Loucy (cell line): ENCODE data around the gene TNKS1BP1.

Experiments
- H2AFZ ChIP-seq: fragments of 200-600 bp; sonication (generic); 2 replicates; pipeline ENCODE4 v1.6.0; 2016; ENCODE audit warnings: antibody characterized with exemption, mild to moderate bottlenecking, low read length, moderate library complexity
- H3F3A ChIP-seq: fragments of 200-600 bp; 2 replicates; pipeline ENCODE4 v1.6.0; 2016; ENCODE audit warnings: antibody characterized with exemption, low read depth, mild to moderate bottlenecking
- H3K27me3 ChIP-seq: fragments of 200-600 bp; sonication (generic); 2 replicates; pipeline ENCODE4 v1.6.1; 2014; ENCODE audit warnings: low read length, mild to moderate bottlenecking; ENCODE audit not compliant: insufficient read depth, poor library complexity, severe bottlenecking
- H3K36me3 ChIP-seq: fragments of 200-600 bp; sonication (generic); 2 replicates; pipeline ENCODE4 v1.6.1; 2016; ENCODE audit warnings: low read length; ENCODE audit not compliant: insufficient read depth
- H3K4me1 ChIP-seq: fragments of 200-600 bp; sonication (generic); 2 replicates; pipeline ENCODE4 v1.5.1; 2014; ENCODE audit warnings: low read length, mild to moderate bottlenecking; ENCODE audit not compliant: insufficient read depth, poor library complexity, severe bottlenecking
- H3K4me2 ChIP-seq: fragments of 200-600 bp; sonication (generic); 2 replicates; pipeline ENCODE4 v1.6.0; 2014; ENCODE audit warnings: antibody characterized with exemption, low read length, low read depth, mild to moderate bottlenecking; ENCODE audit not compliant: poor library complexity, severe bottlenecking
- H3K4me3 ChIP-seq: fragments of 200-600 bp; sonication (generic); 2 replicates; pipeline ENCODE4 v1.5.1; 2014; ENCODE audit warnings: low read length, mild to moderate bottlenecking, mixed read lengths; ENCODE audit not compliant: poor library complexity, severe bottlenecking
- H3K79me2 ChIP-seq: fragments of 200-600 bp; sonication (generic); 2 replicates; pipeline ENCODE4 v1.6.1; 2014; ENCODE audit warnings: low read length; ENCODE audit not compliant: insufficient read depth
- H3K9ac ChIP-seq: fragments of 200-600 bp; sonication (generic); 2 replicates; pipeline ENCODE4 v1.6.0; 2014; ENCODE audit warnings: mild to moderate bottlenecking, low read depth, low read length, moderate library complexity; ENCODE audit not compliant: poor library complexity, severe bottlenecking
- H3K9me2 ChIP-seq: fragments of 200-600 bp; sonication (generic); replicated peaks from 2 replicates; pipeline ENCODE4 v1.6.1; 2016; ENCODE audit warnings: low read depth, low read length, mixed read lengths
- H3K9me3 ChIP-seq: fragments of 200-600 bp; sonication (generic); 2 replicates; pipeline ENCODE4 v1.6.1; 2014; ENCODE audit warnings: mild to moderate bottlenecking, antibody characterized with exemption, low read length, low read depth; ENCODE audit not compliant: insufficient read depth
- H4K20me1 ChIP-seq: fragments of 200-600 bp; sonication (generic); 2 replicates; pipeline ENCODE4 v1.6.0; 2014; ENCODE audit warnings: antibody characterized with exemption, low read length, mild to moderate bottlenecking; ENCODE audit not compliant: insufficient read depth, poor library complexity, severe bottlenecking
- CTCF ChIP-seq: fragments of 200-600 bp; sonication (generic); conservative IDR thresholded peaks from 2 replicates; pipeline ENCODE4 v1.5.1; 2014; ENCODE audit warnings: mild to moderate bottlenecking, antibody characterized with exemption, low read length
- EZH2phosphoT487 ChIP-seq: fragments of 200-600 bp; IDR thresholded peaks from 2 replicates; pipeline ENCODE4 v1.6.1; 2018; ENCODE audit warnings: antibody characterized with exemption, mild to moderate bottlenecking, moderate library complexity, borderline replicate concordance

TNKS1BP1 gene

GRCh38 chr11:57360991-57361390, 36.2 kb upstream of the TNKS1BP1 start:
- TF ChIP-seq CTCF (no peak), EZH2phosphoT487 (no peak)
- Histone ChIP-seq H3K4me2 (no peak overlapping the region), H3K9me2 (no peaks in the 10 kb centered on the region), H4K20me1 (no peaks in the 10 kb centered on the region), H3K4me3 (no peak overlapping the region), H3F3A (peaks cover 4% of the 10 kb centered on the region; the same call in 1 of the 2 replicates), H3K27me3 (no peaks in the 10 kb centered on the region), H3K9ac (no peak overlapping the region), H2AFZ (no peak overlapping the region), H3K9me3 (no peaks in the 10 kb centered on the region), H3K4me1 (peaks cover 16% of the 10 kb centered on the region), H3K36me3 (no peaks in the 10 kb centered on the region), H3K79me2 (no peaks in the 10 kb centered on the region)

DNA sequence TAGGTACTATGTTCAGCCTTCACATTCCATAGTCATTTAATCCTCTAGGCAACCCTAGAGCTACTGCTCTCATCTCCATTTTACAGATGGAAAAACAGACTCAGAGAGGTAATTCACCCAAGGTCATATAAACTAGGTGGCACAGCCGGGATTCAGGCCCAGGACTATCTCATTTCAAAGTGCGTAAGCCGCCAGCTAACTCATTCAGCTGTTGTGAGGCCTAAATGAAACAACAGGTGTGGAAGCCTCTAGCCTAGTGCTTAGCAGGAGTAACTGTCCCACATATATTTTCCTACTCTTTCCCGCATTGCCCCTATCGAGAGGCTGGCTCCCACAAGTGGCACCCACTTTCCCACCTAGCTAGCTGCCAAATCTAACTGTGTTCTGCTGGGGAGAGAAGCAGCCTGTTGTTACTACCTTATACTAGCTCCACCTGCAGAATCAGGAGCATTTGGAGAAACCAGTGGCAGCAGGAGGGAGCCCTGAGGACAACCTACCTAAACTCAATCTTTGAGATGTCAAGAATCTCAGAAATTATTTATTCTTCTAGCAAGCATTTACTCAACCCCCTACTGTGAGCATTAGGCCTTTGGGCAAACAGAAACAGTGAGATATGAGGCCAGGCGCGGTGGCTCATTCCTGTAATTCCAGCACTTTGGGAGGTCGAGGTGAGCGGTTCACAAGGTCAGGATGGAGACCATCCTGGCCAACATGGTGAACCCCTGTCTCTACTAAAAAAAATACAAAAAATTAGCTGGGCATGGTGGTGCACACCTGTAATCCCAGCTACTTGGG, 35.3 kb upstream of the TNKS1BP1 start:
- H2AFZ ChIP-seq = no peak overlapping the region
- no peak overlapping the region for H3K4me3 ChIP-seq
- no peaks in the 10 kb centered on the region for H3K36me3 ChIP-seq
- H3K79me2 ChIP-seq = no peaks in the 10 kb centered on the region
- TF ChIP-seq EZH2phosphoT487 = no peak
- TF ChIP-seq CTCF = no peak
- no peaks in the 10 kb centered on the region for H3K9me2 ChIP-seq
- no peaks in the 10 kb centered on the region for H3K27me3 ChIP-seq
- no peaks in the 10 kb centered on the region for H4K20me1 ChIP-seq
- peaks cover 24% of the 10 kb centered on the region for H3K4me1 ChIP-seq
- no peak overlapping the region for H3K4me2 ChIP-seq
- no peak overlapping the region for H3K9ac ChIP-seq
- H3F3A ChIP-seq = peaks cover 4% of the 10 kb centered on the region; the same call in 1 of the 2 replicates
- no peaks in the 10 kb centered on the region for H3K9me3 ChIP-seq

DNA sequence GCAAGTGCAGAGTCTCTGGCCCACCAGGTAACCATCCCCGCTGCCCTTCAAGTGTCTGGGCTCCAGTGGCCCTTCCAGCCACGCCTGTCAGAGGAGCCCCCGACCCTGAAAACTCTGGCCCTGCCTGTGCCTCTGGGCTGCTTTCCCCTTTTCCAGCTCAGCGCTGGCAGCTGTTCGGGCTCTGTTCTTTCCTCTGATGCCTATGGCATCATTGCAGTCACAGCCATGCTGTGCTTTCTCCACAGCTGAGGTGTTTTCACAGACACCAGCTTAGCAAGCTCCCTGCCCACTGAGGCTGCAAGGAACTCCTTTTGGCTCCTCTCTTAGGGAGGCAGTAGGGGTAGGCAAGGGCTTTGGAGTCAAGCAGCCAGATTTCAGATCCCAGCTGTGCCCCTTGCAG, 34.6 kb upstream of the TNKS1BP1 start:
- Histone ChIP-seq H3K4me3 (no peak overlapping the region), H3K9ac (no peak overlapping the region), H3K4me1 (peaks cover 28% of the 10 kb centered on the region), H2AFZ (no peak overlapping the region), H3K27me3 (no peaks in the 10 kb centered on the region), H3F3A (peaks cover 5% of the 10 kb centered on the region; the same call in 1 of the 2 replicates), H3K79me2 (no peaks in the 10 kb centered on the region), H3K4me2 (no peak overlapping the region), H4K20me1 (no peaks in the 10 kb centered on the region), H3K9me3 (no peaks in the 10 kb centered on the region), H3K9me2 (no peaks in the 10 kb centered on the region), H3K36me3 (no peaks in the 10 kb centered on the region)
- TF ChIP-seq CTCF (no peak), EZH2phosphoT487 (no peak)
